Hematopoietic multipotent progenitor cell treated with erythropoietin and hydrocortisone succinate and interleukin-3 and kit ligand, for 6 days (in vitro differentiated cells): Measurements from ENCODE around the gene GLYATL1.

Experiments
- DNase-seq: peaks from one replicate; pipeline ENCODE4 v3.0.0-alpha.2; 2015

Gene GLYATL1, protein sequence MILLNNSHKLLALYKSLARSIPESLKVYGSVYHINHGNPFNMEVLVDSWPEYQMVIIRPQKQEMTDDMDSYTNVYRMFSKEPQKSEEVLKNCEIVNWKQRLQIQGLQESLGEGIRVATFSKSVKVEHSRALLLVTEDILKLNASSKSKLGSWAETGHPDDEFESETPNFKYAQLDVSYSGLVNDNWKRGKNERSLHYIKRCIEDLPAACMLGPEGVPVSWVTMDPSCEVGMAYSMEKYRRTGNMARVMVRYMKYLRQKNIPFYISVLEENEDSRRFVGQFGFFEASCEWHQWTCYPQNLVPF

DNA sequence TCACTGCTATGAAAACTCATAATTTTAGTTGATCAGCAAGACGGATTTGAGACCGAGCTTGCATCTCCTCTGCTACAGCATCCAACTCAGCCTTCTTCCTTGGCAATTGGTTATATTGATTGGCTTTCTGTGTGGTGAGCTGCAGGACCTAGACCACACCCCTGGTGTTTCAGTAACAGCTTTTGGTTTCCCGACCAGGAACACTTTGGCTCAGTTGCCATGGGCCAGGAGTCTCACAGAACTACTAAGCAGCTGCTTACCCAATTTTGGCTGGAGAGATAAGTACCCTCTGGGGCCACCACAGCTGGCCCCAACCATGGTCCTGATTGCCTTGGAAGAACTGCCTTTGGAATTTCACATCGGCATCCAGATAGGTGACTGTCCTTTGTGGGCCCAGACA lies at the start of gene GLYATL1:
Gene GLYATL1 (plus strand): TSS at position 212 of the 400 bp plus-strand sequence. CDS start 7,600 bp downstream, outside the sequence.
- DNase-seq: no peak

DNA sequence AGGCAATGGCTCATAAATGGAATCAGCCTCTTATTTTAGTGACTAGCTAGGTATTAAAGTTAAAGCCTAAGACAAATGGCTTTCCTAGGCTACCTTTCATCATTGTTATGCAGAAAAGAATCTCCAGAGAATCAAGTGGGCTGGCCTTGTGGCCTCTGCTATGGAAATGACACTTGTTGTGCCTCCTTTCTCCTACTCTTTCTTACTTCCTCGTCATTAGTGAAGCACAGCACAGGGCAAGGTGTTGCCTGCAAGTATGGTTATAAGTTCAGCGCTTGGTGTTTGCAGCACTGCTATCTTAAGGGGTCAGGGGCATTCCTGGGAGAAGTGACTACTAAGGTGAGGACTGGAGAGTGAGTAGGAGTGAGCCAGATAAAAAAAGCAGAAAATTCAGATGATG lies 45.4 kb upstream of the GLYATL1 start:
- DNase-seq: no peak

DNA sequence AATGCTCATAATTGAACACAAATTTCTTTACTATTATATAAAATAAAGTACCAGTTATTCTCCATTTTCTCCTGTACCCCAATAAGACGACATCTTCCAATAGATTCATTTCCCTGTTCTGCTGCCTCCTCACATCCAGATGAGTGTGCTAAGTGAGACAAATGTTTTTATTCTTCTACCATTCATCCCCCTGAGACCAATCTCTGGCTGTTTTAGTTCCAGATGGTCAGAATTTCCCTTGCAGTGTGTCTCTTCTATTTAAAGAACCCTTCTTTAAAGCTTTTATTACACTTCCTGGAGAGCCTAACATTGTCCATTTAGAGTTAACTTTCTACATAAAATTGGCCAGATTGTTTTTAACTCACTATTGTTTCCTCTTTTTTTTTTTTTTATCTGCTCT lies 41.2 kb upstream of the GLYATL1 start:
- DNase-seq: no peak

DNA sequence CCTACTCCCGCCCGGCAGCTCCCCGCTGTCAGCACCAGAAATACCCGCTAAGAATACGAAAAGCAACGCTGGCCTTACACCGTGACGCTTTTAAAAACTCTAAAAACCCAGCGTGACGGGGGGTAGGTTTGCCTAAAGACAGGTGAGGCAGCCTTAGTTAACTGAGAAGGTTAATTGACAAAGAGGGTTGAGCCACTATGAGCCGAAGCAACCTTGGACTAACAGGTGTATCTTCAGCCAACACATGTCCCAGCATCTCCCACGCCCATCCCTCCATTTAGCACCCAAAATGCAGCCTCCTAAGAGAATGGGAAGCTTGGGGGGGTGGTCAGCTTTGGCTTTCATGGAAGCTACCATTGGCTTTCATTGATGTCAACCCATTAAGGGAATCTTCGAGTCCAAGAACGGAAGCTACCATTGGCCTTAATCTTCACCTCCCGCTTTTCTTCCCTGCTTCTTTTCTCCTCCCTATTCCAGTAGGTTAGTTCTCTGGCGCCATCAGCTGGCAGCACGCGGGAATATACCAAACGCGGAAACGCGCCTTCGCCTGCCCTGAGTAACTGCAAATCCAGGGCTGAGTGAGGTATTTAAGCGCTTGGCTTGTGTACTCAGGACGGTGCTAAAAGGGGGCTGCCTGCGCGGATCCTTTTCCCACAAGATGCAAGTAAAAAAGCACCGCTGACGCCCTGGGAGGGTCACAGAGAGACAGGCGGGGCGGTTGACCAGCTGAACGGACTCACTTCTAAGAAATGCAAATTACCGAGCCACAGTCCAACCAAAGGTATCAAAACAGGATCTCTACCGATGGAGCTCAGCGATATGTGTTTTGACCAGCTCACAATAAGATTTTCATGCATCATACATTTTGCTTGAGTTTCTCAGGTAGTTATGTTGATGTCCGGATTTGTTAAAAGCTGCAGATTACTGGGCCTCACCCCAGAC lies 38.5 kb upstream of the GLYATL1 start:
- peak; percentile 83 for DNase-seq

DNA sequence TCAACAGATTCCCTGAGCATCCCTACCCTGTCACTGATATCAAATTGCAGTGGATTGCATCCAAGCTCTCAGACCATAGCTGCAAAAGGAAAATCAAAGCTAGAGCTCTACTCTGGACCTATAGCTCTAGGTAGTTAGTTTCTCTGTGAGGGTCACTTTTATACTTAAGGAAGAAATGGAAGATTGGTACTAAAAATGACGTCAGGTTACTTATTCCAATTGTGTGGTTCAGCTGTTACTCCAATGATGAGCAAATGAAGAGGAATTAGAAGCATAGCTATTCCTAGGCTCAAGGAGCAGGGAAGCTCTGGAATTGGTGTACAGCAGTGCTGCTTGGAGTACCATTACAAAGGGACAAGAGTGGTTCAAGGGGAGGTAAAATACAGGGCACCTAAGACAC lies 36.4 kb upstream of the GLYATL1 start:
- DNase-seq: no peak

DNA sequence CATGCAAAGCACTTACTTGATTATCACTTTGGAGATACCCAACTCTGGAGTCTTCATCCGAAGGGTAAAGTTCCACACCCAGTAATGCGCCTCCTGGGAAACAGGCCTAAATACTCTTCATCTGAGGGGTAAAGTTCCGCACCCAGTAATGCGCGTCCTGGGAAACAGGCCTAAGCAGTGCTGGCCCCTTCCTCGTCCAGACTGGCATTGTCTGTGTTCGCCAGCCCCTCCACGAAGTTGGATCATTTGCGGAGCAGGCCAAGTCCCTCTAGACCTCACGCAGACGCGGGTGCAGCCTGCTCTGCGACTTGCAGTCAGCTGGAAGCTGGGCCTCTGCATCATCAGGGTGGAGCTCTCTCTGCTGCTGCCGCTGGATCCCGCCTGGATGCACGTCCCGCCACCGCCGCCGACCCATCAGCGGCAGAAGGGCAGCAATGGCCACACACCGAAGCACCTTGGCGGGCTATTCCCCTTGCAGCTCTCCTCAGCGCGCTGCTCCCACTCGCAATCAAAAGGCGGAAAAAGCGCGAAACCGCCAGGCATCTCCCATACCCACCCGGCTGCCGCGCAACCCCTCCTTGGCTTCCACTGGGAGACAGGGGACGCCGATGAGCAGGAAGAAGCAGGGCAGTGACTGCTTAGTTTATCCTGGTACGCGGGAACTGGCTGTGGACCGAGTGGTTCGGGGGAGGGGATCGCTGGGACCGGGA lies 34.1 kb upstream of the GLYATL1 start:
- DNase-seq: no peak

DNA sequence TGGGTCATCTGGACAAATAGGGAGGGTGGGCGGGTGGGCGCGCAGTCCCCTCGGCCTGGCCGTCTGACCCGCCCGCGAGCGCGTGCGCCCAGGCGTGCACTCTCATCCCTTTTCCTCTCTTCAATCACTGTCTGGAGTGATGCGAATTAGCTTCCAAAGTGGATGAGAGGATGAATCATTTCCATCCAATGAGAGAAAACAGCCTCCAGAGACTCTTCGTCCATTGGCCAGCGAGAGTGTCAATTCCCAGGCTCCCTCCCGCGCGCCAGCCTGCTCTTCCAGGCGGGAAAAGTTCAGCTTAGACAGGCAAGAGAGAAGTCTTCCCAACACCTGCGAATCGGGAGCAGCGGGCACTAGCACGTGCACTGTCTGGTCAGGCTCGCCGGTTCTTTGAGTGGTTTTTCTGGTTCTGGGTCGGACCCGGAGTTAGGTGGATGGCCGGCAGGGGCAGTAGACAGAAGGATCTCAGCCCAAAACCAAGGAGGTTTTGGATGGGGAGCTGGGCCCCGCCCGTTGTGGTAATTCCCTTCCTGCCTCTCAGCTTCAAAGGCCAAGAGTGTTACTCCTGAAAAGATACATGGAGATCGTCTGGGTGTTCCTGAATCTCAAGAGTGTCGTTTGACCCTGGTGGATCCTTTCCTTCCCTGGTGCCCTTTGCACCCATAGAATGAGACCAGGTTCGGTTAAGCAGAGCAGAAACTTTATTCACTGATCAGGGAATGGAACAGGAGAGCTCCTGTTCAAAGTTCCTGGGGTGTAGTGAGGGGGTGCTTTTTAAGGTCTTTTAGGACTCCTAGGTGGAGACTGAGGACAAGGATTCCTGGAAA lies 33.4 kb upstream of the GLYATL1 start:
- no peak for DNase-seq

DNA sequence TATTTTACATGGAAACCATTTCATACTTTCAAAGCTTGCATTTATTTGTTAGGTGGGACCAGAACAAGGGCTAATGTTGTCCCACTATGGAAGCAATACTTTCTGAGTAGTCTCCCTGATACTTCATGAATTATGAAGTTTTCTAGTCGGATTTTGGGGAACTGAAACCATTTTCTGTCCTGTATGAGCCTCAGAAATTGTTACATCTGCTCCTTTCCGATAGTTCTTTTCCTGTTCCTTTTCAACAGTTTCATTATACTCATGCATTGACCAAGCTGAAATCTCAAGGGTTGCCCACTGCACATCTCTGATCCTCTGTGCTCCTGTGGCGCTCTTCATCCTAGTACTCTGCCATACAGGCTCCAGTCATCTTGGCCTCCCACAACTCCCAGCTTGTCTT lies 31.5 kb upstream of the GLYATL1 start:
- DNase-seq: no peak

DNA sequence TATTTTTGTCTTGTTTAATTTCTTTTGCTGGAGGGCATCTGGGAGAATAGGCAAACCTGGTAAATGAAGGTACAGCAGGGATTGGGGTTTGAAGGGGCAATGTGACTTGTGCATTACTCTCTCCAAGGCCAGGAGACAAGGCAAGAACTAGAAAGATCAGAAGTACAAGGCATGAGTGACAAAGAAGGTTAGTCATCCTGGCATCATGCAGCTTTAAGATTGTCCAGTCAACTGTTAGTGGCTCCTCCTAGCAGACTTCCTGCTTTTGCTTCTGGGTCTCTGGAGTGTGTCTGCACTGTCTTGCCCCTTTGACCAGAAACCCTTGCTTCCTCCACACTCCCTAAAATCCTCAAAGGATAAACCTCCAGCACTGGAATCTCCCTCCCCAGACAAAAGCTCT lies 27.2 kb upstream of the GLYATL1 start:
- no peak for DNase-seq

DNA sequence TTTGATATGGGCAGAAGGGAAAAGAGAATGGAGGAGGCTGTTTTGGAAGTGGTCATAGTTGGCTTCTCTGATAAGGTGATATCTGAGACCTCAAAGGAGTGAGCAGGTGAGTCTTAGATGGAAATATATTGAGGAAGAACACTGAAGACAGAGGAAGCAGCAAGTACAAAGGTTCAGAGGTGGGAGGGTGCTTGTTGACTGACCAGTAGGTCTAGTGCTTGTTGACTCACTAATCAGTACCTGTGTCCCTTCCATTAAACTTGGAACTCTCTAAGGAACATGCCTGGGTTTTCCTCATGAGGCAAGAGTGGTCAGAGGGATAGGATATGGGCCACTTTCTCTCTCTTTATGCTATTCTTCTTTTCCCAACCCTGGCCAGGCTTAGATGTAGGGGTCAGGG lies 25.6 kb upstream of the GLYATL1 start:
- no peak for DNase-seq

DNA sequence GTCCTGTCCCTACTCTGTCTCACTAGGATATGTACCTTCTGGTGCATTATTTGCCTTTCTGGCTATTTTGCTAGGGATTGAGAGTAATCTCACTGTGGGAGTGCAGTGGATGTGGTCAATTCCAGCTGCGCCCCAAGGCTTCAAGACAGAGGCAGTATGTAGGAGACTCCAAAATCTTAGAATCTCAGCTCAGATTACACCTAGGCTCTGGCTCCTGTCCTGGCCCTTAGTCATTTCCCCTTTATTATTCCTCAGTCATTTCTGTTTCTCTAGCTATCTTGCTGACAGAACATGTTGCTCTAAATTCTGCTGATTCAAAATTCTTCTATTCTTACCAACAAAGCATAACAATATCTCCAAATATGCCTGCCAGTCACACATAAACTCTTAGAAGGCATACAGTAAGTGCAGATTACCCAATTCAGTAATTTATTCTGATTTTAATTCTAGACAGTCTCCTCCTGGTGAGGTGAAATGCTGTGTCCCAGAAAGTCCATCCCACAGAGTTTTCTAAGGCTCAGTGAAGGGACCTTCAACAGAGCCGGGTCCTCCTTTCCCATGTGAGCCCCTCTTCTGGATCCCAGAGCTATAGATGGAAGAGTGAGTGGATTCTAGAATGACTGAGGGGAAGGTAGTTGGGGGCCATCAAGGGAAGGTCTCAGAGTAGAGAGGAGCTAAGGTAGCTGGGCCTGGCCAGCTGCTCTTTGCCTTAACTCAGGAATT lies 24.3 kb upstream of the GLYATL1 start:
- DNase-seq: no peak

DNA sequence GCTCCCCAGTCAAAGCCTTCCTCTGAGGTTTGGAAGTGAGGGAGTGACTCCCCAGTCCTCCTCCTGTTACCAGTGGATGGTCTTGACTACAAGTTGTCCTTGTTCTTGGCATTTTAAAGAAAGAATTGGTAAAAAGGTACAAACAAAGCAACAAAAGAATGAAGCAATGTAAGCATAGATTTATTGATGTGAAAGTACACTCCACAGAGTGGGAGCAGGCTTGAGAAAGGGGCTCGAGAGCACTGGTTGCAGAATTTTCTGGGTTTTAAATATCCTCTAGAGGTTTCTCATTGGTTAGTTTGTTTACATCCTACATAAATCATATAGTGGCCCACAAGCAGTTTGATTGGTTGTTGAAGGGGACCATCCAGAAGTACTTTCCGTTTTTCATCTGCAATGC lies 22.7 kb upstream of the GLYATL1 start:
- no peak for DNase-seq

DNA sequence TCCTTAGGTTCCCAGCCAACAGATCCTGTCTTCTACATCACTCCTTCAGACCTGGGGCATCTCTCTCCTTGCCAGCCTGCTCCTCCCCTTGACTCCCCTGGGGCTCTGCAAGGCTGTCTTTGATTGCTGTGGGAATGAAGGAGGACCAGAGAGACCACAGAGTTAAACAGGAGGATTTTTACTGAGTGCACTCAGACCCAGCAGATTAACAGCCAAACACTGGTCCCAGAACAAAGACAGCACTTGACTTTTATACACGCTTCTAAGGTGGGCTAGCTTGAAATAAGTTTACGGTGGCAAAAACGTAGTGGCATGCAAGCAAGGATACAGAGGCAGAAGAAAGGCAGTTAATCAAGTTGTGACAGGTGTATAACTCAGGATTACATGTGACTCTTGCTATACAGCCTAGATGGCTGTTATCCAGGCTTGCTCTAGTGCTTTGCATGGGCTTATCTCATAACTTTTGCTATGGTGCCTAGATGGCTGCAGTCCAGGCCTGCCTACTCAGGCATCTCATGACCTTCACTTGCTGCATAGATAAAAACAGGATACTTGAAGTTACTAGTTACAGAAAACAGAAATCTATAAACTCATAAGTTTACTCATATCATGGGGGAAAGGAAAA lies 22.0 kb upstream of the GLYATL1 start:
- DNase-seq: peak; percentile 44

DNA sequence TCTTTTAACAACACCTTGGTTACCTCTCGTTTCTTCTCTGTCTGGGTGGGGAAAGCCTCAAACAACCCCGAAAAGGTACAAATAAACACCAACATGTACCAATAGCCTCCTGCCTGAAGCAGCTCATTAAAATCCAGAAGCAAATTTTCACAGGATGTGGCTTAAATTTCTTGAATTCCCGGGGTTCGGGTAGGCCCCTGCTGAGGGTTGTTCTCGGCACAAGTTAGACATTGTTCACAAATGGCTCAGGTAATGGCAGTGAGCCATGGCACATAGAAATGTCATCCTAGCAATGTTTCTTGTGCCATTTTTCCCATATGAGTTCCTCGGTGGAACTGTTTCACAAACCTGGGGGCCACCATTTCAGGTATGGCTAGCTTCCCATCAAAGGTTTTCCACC lies 19.7 kb upstream of the GLYATL1 start:
- DNase-seq: no peak

DNA sequence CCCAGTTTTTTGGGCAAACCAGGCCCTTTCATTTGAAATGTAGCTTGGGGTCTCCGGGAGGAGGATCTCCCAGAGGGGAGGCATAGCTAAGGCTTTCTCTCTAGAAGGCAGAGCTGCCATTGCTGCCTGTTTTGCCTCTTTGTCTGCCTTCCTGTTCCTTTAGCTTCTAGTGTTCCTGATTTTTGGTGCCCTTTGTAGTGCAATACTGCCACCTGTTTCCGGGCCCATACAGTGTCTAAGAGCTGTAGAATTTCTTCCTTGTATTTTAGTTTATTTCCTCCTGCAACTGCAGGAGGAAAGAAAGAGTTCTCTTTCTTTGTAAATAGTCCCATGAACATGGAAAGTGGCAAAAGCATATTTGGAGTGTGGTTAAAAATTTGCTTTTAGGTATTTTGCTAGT lies 19.3 kb upstream of the GLYATL1 start:
- DNase-seq: no peak

DNA sequence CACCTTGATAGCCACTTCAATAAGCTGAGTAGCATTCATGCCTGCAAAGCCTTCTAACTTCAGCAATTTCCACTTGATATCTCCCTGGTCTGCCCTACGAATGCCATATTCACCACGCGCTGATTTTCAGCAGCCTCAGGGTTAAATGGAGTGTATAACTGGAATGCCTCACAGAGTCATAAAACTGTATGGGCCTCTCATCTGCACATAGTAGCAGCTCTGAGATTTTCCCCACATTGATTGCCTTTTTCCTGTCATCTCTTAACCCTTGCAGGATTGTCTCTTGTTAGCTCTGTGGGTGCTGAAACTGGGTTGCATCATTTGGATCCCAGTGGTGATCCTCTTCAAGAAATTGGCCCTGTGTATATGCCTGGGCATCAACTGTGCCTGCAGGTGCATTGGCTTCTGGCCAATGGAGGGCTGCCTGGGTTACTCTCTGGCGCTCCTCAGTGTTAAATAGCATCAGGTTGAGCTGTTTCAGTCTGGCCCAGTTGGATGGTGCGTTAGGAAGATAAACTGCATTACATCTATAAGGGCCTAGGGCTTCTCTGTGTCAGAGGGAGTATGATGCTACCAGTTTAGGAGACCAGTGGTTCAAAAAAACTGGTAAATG lies 17.4 kb upstream of the GLYATL1 start:
- DNase-seq: no peak

DNA sequence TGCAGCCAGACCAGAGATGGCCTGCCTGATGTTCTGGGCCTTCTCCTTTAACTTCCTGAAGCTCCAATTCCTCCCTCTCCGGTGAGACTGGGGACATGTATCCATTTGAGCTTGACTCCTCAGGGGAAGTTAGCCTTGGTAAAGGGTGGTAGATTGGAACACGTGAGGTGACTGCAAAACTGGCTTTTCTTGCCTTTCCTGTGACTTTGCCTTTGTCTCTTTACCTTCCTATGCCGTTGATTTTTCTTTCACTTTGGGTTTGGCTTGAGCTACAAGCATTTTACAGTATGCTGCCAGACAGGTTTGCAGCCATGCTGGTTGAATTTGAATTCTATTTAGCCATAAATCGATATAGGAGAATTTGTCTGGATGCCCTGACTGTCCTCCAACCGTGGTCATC lies 16.8 kb upstream of the GLYATL1 start:
- DNase-seq: no peak

DNA sequence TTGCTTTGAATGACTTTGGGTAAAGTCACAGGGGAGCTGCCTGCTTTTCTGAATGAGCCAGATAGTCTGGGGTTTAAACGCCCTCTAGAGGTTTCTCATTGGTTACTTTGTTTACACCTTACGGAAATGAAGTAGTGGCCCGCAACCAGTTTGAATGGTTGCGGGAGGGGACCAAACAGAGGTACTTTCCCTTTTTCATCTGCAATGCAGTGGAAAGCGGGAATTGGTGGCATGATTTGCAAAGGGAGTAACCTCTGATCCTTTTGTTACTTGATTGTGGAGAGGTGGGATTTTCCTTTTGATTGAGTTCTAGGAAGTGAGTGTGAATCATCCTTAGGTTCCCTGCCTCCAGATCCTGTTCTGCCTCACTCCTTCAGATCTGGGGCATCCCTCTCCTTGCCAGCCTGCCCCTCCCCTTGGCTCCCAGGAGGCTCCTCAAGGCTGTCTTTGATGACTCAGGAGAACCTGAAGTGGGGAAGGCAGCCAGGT lies 15.9 kb upstream of the GLYATL1 start:
- DNase-seq: peak; percentile 74

DNA sequence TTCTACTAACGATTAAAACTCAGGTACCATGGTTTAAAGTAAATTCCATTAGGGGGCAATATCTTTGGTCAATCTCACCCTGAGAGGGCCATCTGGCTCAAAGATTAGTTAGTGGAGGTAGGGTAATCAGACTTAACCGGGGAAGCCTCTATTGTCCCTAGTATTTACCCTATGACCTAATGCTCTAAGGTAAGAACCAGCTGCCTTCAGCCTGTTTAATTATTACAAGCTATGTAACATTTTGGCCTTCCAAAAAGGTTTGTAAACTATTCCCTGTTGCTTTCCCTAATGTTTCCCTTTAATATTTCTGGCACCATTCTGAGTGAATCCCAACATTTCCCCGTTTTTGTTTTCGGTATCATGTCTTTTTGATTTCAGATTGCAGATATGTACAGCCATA lies 15.1 kb upstream of the GLYATL1 start:
- DNase-seq: no peak

DNA sequence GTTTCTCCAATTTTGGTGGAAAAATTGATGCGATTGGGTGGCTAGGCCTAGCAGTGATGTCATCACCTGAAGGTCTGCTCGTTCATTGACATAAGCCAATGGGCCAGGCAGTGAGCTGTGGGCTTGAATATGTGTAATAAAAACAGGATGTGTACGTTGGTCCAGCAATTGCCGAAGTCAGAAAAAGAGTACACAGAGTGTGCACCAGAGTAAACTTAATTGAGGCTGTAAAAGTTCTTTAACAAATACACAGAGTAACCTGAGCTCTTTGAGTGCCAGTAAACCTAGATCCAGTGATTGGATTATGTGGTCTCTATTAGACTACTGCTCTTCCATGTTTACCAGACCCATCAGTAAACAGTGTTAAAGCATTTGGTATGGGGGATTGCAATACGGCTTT lies 13.0 kb upstream of the GLYATL1 start:
- DNase-seq: no peak

DNA sequence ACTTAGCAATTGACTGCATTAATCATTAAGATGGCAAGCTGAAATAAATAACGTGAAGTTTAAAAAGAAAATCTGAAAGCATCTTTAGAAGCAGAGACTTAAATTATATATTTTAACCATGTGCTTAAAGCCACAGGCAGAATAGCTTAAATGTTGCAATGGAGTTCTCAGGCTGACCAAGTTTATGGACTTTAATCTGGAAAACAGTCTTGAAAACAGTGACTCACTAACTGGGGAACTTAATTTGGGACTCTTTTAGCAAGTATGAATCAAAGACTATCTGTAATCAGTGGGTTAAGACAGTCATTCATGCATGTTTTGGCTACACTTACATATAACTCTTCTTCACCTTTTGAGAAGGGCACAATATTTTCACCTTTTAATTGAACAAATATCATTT lies 12.6 kb upstream of the GLYATL1 start:
- no peak for DNase-seq
